ENCODE data around the gene NBEA.
"Not testable (repeated sequence)": the region's sequence is repeated elsewhere in the genome, so short reads cannot be mapped to it uniquely, and the experiment has no call there.

NBEA gene, protein sequence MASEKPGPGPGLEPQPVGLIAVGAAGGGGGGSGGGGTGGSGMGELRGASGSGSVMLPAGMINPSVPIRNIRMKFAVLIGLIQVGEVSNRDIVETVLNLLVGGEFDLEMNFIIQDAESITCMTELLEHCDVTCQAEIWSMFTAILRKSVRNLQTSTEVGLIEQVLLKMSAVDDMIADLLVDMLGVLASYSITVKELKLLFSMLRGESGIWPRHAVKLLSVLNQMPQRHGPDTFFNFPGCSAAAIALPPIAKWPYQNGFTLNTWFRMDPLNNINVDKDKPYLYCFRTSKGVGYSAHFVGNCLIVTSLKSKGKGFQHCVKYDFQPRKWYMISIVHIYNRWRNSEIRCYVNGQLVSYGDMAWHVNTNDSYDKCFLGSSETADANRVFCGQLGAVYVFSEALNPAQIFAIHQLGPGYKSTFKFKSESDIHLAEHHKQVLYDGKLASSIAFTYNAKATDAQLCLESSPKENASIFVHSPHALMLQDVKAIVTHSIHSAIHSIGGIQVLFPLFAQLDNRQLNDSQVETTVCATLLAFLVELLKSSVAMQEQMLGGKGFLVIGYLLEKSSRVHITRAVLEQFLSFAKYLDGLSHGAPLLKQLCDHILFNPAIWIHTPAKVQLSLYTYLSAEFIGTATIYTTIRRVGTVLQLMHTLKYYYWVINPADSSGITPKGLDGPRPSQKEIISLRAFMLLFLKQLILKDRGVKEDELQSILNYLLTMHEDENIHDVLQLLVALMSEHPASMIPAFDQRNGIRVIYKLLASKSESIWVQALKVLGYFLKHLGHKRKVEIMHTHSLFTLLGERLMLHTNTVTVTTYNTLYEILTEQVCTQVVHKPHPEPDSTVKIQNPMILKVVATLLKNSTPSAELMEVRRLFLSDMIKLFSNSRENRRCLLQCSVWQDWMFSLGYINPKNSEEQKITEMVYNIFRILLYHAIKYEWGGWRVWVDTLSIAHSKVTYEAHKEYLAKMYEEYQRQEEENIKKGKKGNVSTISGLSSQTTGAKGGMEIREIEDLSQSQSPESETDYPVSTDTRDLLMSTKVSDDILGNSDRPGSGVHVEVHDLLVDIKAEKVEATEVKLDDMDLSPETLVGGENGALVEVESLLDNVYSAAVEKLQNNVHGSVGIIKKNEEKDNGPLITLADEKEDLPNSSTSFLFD (N-terminal part only)

DNA sequence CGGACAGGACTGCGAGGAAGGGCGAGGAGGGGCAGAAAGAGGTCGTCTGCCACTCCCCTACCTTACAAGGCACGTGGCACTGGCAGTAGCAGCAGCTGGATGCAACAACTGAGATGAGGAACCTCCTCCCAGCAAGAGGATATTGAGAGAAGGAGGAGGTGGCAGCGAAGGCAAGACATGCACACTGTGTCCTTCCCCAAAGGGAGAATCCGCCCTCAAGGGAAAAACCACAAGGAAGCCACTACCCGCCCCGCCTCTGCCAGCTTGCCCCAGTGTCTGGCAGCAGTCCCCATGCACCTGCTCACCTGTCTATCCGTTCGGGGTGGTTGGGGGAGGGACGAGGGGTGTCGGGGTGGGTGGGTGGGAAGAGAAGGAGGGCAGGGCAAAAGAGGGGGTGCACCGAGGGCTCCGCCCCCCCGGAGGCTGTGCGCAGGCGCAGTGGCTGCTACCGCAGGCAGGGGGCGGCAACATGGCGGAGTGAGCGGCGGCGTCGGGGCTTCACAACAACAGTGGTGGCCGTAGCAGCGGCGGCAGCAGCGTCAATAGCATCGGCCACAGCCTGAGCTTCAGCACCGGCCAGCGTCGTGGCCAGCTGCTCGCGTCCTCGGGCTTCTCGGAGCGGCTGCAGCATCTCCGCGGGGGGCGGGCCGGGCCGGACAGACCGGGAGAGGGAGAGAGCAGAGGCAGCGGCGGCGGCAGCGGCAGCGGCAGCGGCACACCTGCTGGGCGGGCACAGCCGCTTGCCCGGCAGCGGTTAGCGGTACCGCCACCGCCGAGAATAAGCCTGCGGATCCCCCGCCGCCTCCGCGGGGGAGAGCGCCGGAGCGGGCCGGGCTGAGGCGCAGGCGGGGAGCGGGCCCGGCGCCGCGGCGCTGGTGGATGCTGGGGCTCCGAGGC lies at the start of gene NBEA:
NBEA (plus strand) TSS at position 436 of the 897 bp plus-strand sequence. CDS start 551 bp downstream, outside the sequence.
- DNase-seq (ENCODE audit: low read depth in 3 of 3), result peak; percentile 28 to 60 (median 55)

GRCh38 chr13:34894756-34895155 lies 47.3 kb upstream of the NBEA start:
- DNase-seq (ENCODE audit: low read depth in 3 of 3), result no peak

GRCh38 chr13:34897220-34897619 lies 44.9 kb upstream of the NBEA start:
- no peak for DNase-seq (ENCODE audit: low read depth in 3 of 3)

DNA sequence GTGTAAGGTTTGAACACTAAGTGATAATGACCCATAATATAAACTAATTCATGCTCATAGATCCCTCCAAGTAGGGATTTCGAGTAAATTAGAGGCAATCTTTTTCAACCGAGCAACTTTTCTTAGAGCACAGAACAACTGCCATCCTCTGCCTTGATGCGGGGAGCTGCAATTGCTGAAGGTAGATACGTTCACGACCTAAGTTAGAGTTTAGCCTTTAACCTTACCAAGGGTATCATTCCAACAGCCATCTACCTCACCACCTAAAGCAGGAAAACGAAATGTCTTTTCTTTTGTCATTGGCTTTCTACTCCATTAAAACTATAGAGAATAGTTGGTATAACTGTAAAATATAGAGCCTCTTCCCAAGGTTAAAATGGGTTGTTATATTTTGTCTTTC lies 42.2 kb upstream of the NBEA start:
- no peak for DNase-seq (ENCODE audit: low read depth in 3 of 3)

DNA sequence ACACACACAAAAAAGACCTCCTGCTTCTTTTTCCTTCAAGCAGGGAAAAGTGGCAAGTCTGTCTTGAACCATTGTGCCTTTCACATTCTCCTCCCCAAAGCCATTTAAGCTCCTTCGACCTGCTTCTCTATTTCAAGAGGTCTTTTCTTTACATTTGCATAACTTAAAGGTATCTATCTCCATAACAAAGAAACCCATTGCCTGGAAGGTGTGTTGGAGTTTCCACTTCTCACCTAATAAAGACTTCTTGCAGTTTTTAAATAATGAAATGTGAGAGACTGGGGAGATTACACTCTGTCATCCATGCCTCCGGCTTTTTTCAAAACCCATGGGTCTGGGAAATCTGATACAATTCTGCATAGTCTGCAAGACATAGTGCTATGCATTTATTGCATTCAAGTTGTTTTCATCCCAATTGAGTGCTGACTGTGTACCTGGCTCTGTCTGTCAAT lies 41.8 kb upstream of the NBEA start:
- no peak for DNase-seq (ENCODE audit: low read depth in 3 of 3)

GRCh38 chr13:34901572-34901971 lies 40.5 kb upstream of the NBEA start:
- DNase-seq (ENCODE audit: low read depth in 3 of 3), result no peak

GRCh38 chr13:34911159-34911558 lies 30.9 kb upstream of the NBEA start:
- DNase-seq (ENCODE audit: low read depth in 3 of 3), result no peak

GRCh38 chr13:34913040-34913439 lies 29.0 kb upstream of the NBEA start:
- no peak for DNase-seq (ENCODE audit: low read depth in 3 of 3)

DNA sequence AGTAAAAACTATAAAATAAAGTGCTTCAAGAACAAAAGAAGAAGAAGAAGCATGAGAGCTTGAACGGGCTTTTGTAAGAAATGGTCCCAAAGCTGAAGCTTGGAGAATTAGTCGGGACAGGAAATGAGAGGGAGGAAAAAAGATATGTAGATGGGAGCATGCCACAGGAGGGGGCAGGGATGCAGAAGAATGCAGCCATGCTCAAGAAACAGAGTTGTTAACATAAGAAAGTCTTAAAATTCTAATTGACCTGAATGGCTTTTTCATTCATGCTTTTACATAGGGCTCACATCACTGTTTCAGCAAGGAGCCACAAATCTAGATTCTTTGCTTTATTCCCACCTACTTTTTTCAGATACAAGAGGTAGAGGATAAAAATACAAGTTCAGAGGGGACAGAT lies 27.7 kb upstream of the NBEA start:
- DNase-seq (ENCODE audit: low read depth in 3 of 3), result no peak

GRCh38 chr13:34926508-34926907 lies 15.6 kb upstream of the NBEA start:
- DNase-seq (ENCODE audit: low read depth in 3 of 3), result no peak

GRCh38 chr13:34928676-34929075 lies 13.4 kb upstream of the NBEA start:
- not testable (repeated sequence) for DNase-seq (ENCODE audit: low read depth in 3 of 3)

DNA sequence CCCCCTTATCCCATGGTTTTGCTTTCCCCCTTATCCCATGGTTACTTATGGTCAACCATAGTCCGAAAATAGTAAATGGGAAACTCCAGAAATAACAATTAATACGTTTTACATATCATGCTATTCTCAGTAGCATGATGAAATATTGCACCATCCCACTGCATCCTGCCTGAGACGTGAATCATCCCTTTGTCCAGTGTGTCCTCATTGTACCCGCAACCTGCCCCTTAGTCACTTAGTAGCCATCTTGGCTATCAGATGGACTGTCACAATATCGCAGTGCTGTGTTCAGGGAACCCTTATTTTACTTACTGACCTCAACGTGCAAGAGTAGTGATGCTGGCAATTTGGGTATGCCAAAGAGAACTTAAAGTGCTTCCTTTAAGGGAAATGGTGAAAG lies 10.5 kb upstream of the NBEA start:
- DNase-seq (ENCODE audit: low read depth in 3 of 3), result no peak

DNA sequence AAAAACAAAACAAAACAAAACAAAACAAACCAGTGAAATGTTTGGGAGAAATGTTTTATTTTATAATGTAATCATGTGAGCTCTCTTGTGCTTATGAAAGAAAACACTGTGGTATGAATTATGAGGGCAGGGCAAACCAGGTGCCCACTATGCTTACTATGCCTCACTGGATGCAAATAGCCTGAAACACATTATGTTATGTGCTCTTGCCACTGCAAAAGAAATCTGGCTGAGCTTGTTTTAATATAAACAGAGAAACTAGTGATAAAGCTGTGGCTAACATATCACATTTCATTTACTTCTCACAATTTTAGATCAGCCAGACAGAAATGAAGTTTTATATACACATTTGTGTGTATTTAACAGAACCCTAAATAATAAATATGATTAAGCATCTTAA lies 8.7 kb upstream of the NBEA start:
- DNase-seq (ENCODE audit: low read depth in 3 of 3), result no peak

GRCh38 chr13:34933786-34934185 lies 8.3 kb upstream of the NBEA start:
- no peak for DNase-seq (ENCODE audit: low read depth in 3 of 3)

GRCh38 chr13:34935841-34936240 lies 6.2 kb upstream of the NBEA start:
- no peak for DNase-seq (ENCODE audit: low read depth in 3 of 3)

DNA sequence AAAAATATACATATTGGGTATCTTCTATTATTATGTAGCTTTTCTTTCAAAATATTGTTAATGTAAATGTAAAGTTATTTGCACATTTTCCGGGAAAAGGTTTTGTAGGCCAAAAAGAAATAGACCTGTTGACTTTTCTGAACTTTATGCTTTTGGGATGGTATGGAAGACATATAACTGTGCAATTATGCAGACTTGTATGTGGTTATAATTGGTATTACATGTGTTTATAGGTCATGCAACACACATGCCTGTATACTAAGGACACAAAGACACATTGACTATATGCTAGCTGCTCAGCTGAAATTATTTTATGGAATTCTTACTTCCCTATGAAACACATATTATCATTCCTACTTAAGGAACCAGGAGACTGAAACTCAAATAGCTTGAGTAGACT lies 2.3 kb upstream of the NBEA start:
- no peak for DNase-seq (ENCODE audit: low read depth in 3 of 3)

- no peak for DNase-seq (ENCODE audit: low read depth in 3 of 3)
Observed at GRCh38 chr13:34941436-34941834, 635 bp upstream of the NBEA start.

- peak in 1 of 3 donors; percentile 1 for DNase-seq (ENCODE audit: low read depth in 3 of 3)
Observed at GRCh38 chr13:34942732-34943435, 814 bp downstream of the NBEA start.

- no peak for DNase-seq (ENCODE audit: low read depth in 3 of 3)
Observed at GRCh38 chr13:34943436-34944273, 1.6 kb downstream of the NBEA start.

DNA sequence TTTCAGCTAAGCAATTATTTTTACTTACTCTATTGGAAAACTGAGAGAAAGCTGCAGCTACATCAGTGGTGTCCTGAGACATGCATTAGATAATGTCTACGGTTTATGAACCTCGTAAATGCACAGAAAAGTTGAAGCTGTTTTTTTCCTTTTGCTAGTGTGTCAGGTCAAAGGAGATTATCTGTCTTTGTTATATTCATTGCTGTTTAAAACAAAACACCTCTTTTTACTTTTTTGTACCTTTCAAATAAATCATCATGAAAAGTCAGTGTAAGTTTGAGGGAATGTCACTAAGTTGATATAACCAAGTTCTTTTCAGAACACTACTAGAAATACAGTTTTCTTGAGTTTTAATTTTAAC lies 2.2 kb downstream of the NBEA start:
- no peak for DNase-seq (ENCODE audit: low read depth in 3 of 3)
